ENCODE measurements around the gene CRMP1.

- TF ChIP-seq EZH2phosphoT487 (IDR thresholded peaks at IDR 0.05; ENCODE audit: insufficient read depth, low read depth), result no peak
- TF ChIP-seq EZH2 (IDR thresholded peaks at IDR 0.05; ENCODE audit: insufficient read depth, poor library complexity, severe bottlenecking), result no peak
Measured at GRCh38 chr4:5900844-5901243, 8.0 kb upstream of the CRMP1 start.
